ENCODE results near the gene TBL1XR1.

TBL1XR1 gene

DNA sequence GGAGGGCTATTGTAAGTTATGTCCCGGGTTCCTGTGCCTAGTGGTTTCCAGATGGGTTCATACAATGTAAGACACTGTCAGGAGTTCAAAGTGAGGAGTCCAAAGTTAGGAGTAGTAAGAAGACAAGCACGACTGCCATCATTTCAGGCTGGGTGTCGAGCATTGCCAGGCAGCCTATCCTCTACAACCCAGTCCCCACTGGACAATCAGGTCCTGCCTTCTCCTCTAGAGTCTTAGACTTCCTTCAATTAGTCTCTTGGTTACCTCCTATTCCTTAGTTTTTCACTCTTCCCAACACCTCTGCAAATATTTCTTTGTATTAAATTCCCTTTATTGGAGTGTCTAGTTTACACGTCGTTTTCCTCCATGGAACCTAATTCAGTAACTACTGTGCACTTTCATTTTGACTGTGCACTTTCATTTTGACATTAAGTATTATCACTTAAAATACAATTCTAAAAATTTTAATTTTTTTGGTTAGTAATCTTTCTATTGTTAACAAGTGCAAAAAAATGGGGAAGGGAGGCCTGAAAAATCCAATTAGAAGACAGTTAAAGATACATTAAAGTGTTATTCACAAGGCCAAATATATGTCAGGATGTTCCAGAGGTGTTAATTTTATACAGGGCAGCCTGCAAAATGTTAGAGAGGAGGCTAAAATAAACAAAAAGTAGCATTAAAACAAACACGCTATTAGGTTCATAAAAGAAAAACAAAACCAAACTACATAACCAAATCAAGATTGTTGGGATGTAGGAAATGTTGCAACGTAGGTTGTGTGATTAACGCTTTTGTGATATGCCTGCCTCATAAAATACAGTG is 155.3 kb downstream of the TBL1XR1 start:
- peaks cover 42% of the 10 kb centered on the region for H3K36me3 ChIP-seq (ENCODE audit: control insufficient read depth, insufficient read depth, low read length)
- H3K27me3 ChIP-seq (replicated peaks; ENCODE audit: control insufficient read depth, insufficient read depth, low read length, poor library complexity, severe bottlenecking) = no peaks in the 10 kb centered on the region
- H3K4me3 ChIP-seq (ENCODE audit: insufficient read depth, low read depth, low read length, poor library complexity, severe bottlenecking) = no peak overlapping the region
- DNase-seq = no peak
- H3K9me3 ChIP-seq (ENCODE audit: control insufficient read depth, low read length) = no peaks in the 10 kb centered on the region
- no peak overlapping the region for H3K27ac ChIP-seq (ENCODE audit: insufficient read depth, low read length, poor library complexity, severe bottlenecking)
- H3K4me1 ChIP-seq (ENCODE audit: control insufficient read depth, insufficient read depth, low read length, poor library complexity, severe bottlenecking) = no peaks in the 10 kb centered on the region

DNA sequence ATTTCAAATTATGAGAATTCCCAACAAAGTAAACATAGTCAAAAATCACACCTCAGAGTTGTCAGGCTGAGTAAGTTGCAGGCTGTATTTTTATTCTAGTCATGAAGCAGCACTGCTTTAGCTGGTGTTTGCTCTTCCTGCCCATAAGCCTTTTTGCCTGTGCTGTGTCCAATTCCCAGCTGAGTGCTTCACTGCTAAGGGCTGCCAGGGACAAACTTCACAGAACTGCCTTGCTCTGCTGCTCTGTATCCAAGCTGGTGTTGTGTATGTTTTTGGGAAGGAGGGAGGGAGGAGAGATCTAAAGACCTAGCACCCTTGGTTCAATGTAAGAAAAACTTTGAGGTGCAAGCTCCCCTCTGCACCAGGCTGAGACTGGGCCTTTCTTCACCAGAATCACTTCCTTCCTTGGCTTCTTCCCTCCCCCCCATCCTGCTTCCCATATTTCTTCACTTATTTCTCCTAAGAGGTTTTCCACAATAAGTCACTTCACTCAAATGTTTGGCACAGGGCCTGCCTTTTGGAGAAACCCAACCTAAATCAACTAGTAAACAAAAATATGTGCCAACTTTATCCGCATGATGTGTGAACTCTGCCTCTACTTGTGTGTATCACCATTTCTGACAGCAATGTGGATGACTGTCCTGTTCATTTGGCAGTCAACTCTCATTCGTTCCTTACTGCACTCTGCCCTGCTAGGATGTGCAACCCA is 156.1 kb downstream of the TBL1XR1 start:
- no peak overlapping the region for H3K27ac ChIP-seq (ENCODE audit: insufficient read depth, low read length, poor library complexity, severe bottlenecking)

DNA sequence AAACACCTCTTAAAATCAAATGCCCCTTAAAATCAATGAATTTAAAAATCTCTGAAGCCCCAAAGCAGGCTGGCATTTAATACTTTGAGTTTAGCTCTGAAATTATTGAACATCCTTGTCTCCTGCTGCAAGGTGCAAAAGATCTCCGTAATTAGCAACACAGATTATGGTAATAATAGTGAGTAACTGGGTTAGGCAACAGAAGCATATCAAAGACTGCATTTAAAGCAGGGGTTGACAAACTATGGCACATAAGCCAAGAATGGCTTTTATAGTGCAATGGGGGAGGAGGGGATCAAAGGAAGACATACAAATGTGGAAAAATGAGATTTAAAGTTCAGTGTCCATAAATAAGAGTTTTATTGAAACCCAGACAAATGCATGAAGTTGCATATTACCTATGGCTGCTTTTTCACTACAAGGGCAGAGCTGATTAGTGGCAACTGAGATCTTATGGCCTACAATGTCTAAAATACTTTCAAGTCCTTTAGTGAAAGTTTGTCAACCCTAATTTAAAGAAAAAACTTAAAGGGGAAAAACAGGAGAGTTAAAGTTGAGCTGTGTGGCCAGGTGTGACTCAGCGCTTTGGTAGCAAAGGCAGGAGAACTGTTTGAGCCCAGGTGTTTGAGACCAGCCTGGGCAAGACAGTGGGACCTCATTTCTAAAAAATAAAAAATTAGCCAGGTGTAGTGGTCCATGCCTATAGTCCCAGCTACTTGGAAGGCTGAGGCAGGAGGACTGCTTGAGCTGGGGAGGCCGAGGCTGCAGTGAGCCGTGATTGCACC is 157.6 kb downstream of the TBL1XR1 start:
- no peak for DNase-seq
- no peak overlapping the region for H3K4me3 ChIP-seq (ENCODE audit: insufficient read depth, low read depth, low read length, poor library complexity, severe bottlenecking)
- H3K4me1 ChIP-seq (ENCODE audit: control insufficient read depth, insufficient read depth, low read length, poor library complexity, severe bottlenecking) = no peaks in the 10 kb centered on the region
- H3K9me3 ChIP-seq (ENCODE audit: control insufficient read depth, low read length) = no peaks in the 10 kb centered on the region
- peaks cover 24% of the 10 kb centered on the region for H3K36me3 ChIP-seq (ENCODE audit: control insufficient read depth, insufficient read depth, low read length)
- H3K27ac ChIP-seq (ENCODE audit: insufficient read depth, low read length, poor library complexity, severe bottlenecking) = no peak overlapping the region
- no peaks in the 10 kb centered on the region for H3K27me3 ChIP-seq (replicated peaks; ENCODE audit: control insufficient read depth, insufficient read depth, low read length, poor library complexity, severe bottlenecking)

More for the DNA sequence above, 156.1 kb downstream of the TBL1XR1 start:
- no peaks in the 10 kb centered on the region for H3K9me3 ChIP-seq (ENCODE audit: control insufficient read depth, low read length)
- no peak for DNase-seq
- no peaks in the 10 kb centered on the region for H3K4me1 ChIP-seq (ENCODE audit: control insufficient read depth, insufficient read depth, low read length, poor library complexity, severe bottlenecking)
- H3K36me3 ChIP-seq (ENCODE audit: control insufficient read depth, insufficient read depth, low read length) = peaks cover 37% of the 10 kb centered on the region
- no peaks in the 10 kb centered on the region for H3K27me3 ChIP-seq (replicated peaks; ENCODE audit: control insufficient read depth, insufficient read depth, low read length, poor library complexity, severe bottlenecking)
- H3K4me3 ChIP-seq (ENCODE audit: insufficient read depth, low read depth, low read length, poor library complexity, severe bottlenecking) = no peak overlapping the region

DNA sequence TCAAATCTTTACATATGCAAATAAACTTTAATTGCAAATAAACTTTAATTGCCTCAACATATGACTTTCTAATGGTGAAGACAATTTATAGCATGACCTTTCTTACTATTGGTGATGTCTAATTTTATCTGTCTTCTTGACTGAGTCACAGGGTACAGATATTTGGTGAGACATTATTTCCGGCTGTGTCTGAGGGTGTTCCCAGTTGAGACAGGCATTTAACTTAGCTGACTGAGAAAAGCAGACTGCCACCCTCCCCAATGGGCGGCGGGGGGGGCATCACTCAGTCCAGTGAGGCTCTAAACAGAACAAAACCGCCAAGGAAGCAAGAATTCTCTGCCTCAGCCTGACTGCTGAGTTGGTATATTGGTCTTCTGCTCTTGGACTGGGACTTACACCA is 160.0 kb downstream of the TBL1XR1 start:
- Histone ChIP-seq H3K36me3 (ENCODE audit: control insufficient read depth, insufficient read depth, low read length) (peaks cover 31% of the 10 kb centered on the region), H3K4me1 (ENCODE audit: control insufficient read depth, insufficient read depth, low read length, poor library complexity, severe bottlenecking) (no peaks in the 10 kb centered on the region), H3K4me3 (ENCODE audit: insufficient read depth, low read depth, low read length, poor library complexity, severe bottlenecking) (no peak overlapping the region), H3K27me3 (replicated peaks; ENCODE audit: control insufficient read depth, insufficient read depth, low read length, poor library complexity, severe bottlenecking) (no peaks in the 10 kb centered on the region), H3K9me3 (ENCODE audit: control insufficient read depth, low read length) (no peaks in the 10 kb centered on the region), H3K27ac (ENCODE audit: insufficient read depth, low read length, poor library complexity, severe bottlenecking) (no peak overlapping the region)
- DNase-seq = no peak

DNA sequence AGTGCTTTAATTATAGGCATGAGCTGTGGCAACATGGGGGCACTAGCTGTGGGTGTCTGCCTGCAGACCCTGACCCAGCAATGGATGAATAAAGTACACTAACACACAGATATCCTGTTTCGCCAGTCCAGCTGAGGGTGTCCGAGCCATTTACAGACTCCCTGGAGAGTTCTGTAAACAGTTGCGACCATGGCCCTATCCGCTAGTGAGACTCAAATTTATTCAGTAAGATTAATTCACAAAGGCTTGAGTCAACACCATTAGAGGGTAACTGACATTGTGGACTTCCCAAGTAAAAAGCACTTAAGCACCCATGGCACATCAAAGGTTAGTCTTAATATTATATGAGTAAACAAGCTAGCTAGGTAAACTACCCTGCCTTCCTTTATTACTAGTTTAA is 161.6 kb downstream of the TBL1XR1 start:
- Histone ChIP-seq H3K27me3 (replicated peaks; ENCODE audit: control insufficient read depth, insufficient read depth, low read length, poor library complexity, severe bottlenecking) (no peaks in the 10 kb centered on the region), H3K4me1 (ENCODE audit: control insufficient read depth, insufficient read depth, low read length, poor library complexity, severe bottlenecking) (no peaks in the 10 kb centered on the region), H3K36me3 (ENCODE audit: control insufficient read depth, insufficient read depth, low read length) (peaks cover 37% of the 10 kb centered on the region), H3K9me3 (ENCODE audit: control insufficient read depth, low read length) (no peaks in the 10 kb centered on the region), H3K4me3 (ENCODE audit: insufficient read depth, low read depth, low read length, poor library complexity, severe bottlenecking) (no peak overlapping the region), H3K27ac (ENCODE audit: insufficient read depth, low read length, poor library complexity, severe bottlenecking) (no peak overlapping the region)
- no peak for DNase-seq

DNA sequence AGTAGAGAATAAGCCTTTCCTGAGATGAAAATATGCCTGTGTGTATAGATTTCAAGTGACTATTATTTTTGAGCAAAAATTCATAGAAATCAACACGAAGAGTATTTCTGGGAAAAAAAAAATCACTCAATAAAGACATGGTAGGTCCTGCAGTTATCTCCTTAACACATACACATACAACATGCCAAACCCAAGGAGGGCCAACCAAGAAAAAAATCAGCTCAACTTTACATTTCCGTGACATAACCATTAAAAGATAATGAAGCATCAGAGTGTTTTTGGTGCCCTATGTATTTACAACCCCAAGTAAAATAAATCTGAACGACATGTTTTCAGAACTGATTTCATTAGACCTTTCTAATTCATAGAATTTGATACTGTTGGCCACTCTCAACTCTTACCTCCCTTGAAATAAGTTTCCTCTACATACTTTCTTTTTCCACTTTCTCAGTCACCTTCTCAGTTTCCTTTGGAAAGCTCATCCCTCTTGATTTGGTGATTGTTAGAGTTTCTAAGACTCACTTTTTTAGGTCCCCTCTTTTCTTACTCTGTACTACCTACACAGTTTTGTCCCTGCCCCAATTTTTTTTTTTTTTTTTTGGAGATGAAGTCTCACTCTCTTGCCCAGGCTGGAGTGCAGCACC is 162.3 kb downstream of the TBL1XR1 start:
- DNase-seq = no peak
- Histone ChIP-seq H3K27ac (ENCODE audit: insufficient read depth, low read length, poor library complexity, severe bottlenecking) (no peak overlapping the region), H3K27me3 (replicated peaks; ENCODE audit: control insufficient read depth, insufficient read depth, low read length, poor library complexity, severe bottlenecking) (no peaks in the 10 kb centered on the region), H3K4me1 (ENCODE audit: control insufficient read depth, insufficient read depth, low read length, poor library complexity, severe bottlenecking) (no peaks in the 10 kb centered on the region), H3K9me3 (ENCODE audit: control insufficient read depth, low read length) (no peaks in the 10 kb centered on the region), H3K36me3 (ENCODE audit: control insufficient read depth, insufficient read depth, low read length) (peaks cover 42% of the 10 kb centered on the region), H3K4me3 (ENCODE audit: insufficient read depth, low read depth, low read length, poor library complexity, severe bottlenecking) (no peak overlapping the region)

DNA sequence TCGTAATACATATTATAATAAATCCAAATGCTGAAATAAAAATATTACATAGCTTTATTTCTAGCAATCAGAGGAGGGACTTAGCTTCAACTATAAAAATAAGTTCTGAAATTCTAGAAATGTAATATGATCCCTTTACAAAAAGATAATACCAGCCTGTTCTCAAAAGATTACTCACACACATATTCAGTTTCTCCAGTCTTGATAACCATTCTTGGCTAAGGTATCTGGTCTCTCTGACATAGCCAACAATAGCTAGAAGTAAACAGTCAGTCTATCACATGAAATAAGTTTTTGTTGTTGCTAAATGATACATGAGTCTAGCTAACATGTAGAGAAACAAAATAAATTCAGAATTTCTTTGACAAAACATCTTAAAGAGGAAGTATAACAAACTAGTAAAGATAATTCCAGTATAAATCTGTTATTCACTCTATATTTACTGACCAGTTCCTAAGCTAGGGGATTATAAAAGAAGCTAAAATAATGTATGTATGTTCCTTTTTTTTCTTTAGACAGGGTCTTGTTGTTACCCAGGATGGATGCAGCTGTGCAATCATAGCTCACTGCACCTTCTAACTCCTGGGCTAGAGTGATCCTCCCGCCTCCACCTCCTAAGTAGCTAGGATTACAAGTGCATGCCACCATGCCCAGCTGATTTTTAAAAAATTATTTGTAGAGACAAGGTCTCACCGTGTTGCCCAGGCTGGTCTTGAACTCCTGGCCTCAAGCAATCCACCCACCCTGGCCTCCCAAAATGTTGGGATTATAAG is 170.6 kb downstream of the TBL1XR1 start:
- Histone ChIP-seq H3K27ac (ENCODE audit: insufficient read depth, low read length, poor library complexity, severe bottlenecking) (no peak overlapping the region), H3K4me1 (ENCODE audit: control insufficient read depth, insufficient read depth, low read length, poor library complexity, severe bottlenecking) (no peaks in the 10 kb centered on the region), H3K4me3 (ENCODE audit: insufficient read depth, low read depth, low read length, poor library complexity, severe bottlenecking) (no peak overlapping the region), H3K27me3 (replicated peaks; ENCODE audit: control insufficient read depth, insufficient read depth, low read length, poor library complexity, severe bottlenecking) (no peaks in the 10 kb centered on the region), H3K36me3 (ENCODE audit: control insufficient read depth, insufficient read depth, low read length) (peaks cover 24% of the 10 kb centered on the region), H3K9me3 (ENCODE audit: control insufficient read depth, low read length) (no peaks in the 10 kb centered on the region)
- DNase-seq = no peak

DNA sequence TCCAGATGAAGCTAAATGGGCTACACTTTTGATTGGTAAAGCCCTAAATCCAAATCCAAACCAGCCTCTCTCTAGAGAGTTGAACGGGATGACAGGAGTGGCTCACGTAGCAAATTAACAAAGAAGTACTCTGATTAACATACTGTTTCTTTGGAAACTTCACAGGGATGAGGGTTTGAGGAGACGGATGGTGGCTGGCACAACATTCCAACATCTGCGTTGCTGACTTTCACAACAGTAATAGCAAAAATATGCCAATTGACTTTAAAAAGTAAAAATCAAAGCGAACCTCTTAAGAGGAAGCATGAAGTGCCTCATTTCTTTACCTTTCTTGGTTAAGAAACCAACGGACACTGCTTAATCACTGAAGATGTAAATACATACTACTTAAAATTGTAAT is 181.4 kb downstream of the TBL1XR1 start:
- H3K4me1 ChIP-seq (ENCODE audit: control insufficient read depth, insufficient read depth, low read length, poor library complexity, severe bottlenecking) = no peaks in the 10 kb centered on the region
- H3K36me3 ChIP-seq (ENCODE audit: control insufficient read depth, insufficient read depth, low read length) = no peaks in the 10 kb centered on the region
- no peaks in the 10 kb centered on the region for H3K27me3 ChIP-seq (replicated peaks; ENCODE audit: control insufficient read depth, insufficient read depth, low read length, poor library complexity, severe bottlenecking)
- DNase-seq = no peak
- H3K9me3 ChIP-seq (ENCODE audit: control insufficient read depth, low read length) = no peaks in the 10 kb centered on the region
- H3K27ac ChIP-seq (ENCODE audit: insufficient read depth, low read length, poor library complexity, severe bottlenecking) = no peak overlapping the region
- no peak overlapping the region for H3K4me3 ChIP-seq (ENCODE audit: insufficient read depth, low read depth, low read length, poor library complexity, severe bottlenecking)

DNA sequence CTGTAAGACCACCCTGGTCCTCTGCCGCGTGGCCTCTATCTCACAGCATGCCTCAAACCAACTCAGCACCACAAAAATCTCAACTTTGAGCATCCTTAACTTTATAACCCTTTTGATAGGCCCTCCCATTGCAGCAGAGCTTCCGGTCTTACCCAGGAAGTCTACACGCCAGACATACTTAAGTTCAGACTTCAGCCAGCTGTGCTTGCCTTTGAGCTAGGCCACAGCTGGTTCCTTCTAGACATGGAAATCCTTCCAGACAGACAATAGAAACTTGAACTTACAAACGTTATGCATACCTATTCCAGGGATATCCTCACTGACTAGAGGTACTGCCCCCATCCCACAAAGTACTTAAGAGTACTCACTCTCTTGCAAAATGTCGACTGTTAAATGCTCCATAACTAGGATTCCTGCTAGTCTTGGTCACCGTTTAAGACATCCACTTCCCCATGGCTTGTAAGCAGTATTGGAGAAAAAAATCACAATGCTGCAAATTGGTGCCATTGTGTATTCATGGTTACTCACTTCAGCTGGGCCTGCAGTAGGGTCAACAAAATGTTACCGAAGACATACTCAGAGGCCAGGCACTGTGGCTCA is 183.5 kb downstream of the TBL1XR1 start:
- H3K36me3 ChIP-seq (ENCODE audit: control insufficient read depth, insufficient read depth, low read length) = no peaks in the 10 kb centered on the region
- no peaks in the 10 kb centered on the region for H3K27me3 ChIP-seq (replicated peaks; ENCODE audit: control insufficient read depth, insufficient read depth, low read length, poor library complexity, severe bottlenecking)
- no peak overlapping the region for H3K4me3 ChIP-seq (ENCODE audit: insufficient read depth, low read depth, low read length, poor library complexity, severe bottlenecking)
- H3K9me3 ChIP-seq (ENCODE audit: control insufficient read depth, low read length) = no peaks in the 10 kb centered on the region
- no peak for DNase-seq
- no peak overlapping the region for H3K27ac ChIP-seq (ENCODE audit: insufficient read depth, low read length, poor library complexity, severe bottlenecking)
- H3K4me1 ChIP-seq (ENCODE audit: control insufficient read depth, insufficient read depth, low read length, poor library complexity, severe bottlenecking) = no peaks in the 10 kb centered on the region
